Measurements from ENCODE around the gene DYRK2. TPM values are rescaled to one million over a fixed set of nuclear protein-coding genes. Genes with fewer than 3 reads are reported as not detected.

Gene DYRK2
- total RNA-seq, 1 donor from 2014 or later = 53.7 TPM

DNA sequence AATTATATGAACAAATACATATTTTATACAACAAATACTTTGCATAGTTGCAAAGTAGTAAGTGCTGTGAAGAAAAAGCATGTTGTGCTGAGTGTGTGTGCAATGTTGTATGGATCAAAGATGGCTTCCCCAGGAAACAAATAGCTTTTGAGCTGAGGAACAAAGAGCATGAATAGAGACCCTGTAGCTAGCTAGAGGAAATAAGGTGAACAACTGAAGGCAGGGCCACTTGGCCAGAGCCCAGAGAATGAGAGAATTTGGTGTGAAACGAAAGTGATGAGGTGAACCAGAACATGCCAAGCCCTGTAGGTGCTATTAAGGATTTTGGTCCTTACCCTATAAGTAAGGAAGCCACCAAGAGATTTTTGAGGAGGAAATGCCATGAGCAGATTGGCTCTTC is 17.1 kb downstream of the DYRK2 start:
- H3K9me3 Mint-ChIP-seq = no peaks in the 10 kb centered on the region
- H3K27ac Mint-ChIP-seq = no peak overlapping the region
- TF ChIP-seq, protein P1, sequence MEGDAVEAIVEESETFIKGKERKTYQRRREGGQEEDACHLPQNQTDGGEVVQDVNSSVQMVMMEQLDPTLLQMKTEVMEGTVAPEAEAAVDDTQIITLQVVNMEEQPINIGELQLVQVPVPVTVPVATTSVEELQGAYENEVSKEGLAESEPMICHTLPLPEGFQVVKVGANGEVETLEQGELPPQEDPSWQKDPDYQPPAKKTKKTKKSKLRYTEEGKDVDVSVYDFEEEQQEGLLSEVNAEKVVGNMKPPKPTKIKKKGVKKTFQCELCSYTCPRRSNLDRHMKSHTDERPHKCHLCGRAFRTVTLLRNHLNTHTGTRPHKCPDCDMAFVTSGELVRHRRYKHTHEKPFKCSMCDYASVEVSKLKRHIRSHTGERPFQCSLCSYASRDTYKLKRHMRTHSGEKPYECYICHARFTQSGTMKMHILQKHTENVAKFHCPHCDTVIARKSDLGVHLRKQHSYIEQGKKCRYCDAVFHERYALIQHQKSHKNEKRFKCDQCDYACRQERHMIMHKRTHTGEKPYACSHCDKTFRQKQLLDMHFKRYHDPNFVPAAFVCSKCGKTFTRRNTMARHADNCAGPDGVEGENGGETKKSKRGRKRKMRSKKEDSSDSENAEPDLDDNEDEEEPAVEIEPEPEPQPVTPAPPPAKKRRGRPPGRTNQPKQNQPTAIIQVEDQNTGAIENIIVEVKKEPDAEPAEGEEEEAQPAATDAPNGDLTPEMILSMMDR (IDR thresholded peaks at IDR 0.05; ENCODE audit: unreplicated experiment) = no peak
- no peaks in the 10 kb centered on the region for H3K27me3 Mint-ChIP-seq (ENCODE audit: low read depth)
- no peak for DNase-seq (ENCODE audit: low spot score in 2 of 2, unreplicated experiment in 2 of 2)
- peaks cover 40% of the 10 kb centered on the region for H3K4me1 Mint-ChIP-seq
- H3K36me3 Mint-ChIP-seq = peaks cover 10% of the 10 kb centered on the region
- no peak overlapping the region for H3K4me3 Mint-ChIP-seq

DNA sequence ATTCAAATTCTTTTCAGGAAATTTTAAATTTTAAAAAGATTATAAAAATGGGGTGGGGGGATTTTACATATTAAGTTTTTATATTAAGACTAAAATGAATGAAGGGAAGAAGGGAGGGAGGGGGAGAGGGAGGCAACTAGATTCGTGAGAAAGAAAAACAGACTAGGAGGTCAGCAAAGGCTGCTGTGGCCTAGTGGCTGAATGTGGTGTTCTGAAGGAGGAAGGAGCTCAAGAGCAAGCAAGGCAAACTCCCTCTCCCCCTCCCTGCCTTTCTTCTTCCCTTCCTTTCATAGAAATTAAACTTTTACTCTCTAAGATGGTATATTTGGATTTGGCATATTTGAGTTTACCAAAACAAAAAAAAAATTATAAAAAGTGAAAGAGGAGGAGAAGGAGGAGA is 18.1 kb downstream of the DYRK2 start:
- DNase-seq (ENCODE audit: low spot score in 2 of 2, unreplicated experiment in 2 of 2) = no peak
- Mint-ChIP-seq H3K36me3 (peaks cover 4% of the 10 kb centered on the region), H3K4me3 (no peak overlapping the region), H3K27me3 (ENCODE audit: low read depth) (no peaks in the 10 kb centered on the region), H3K9me3 (no peaks in the 10 kb centered on the region), H3K27ac (no peak overlapping the region), H3K4me1 (peaks cover 40% of the 10 kb centered on the region)
- TF ChIP-seq, protein P1 (IDR thresholded peaks at IDR 0.05; ENCODE audit: unreplicated experiment) = no peak

DNA sequence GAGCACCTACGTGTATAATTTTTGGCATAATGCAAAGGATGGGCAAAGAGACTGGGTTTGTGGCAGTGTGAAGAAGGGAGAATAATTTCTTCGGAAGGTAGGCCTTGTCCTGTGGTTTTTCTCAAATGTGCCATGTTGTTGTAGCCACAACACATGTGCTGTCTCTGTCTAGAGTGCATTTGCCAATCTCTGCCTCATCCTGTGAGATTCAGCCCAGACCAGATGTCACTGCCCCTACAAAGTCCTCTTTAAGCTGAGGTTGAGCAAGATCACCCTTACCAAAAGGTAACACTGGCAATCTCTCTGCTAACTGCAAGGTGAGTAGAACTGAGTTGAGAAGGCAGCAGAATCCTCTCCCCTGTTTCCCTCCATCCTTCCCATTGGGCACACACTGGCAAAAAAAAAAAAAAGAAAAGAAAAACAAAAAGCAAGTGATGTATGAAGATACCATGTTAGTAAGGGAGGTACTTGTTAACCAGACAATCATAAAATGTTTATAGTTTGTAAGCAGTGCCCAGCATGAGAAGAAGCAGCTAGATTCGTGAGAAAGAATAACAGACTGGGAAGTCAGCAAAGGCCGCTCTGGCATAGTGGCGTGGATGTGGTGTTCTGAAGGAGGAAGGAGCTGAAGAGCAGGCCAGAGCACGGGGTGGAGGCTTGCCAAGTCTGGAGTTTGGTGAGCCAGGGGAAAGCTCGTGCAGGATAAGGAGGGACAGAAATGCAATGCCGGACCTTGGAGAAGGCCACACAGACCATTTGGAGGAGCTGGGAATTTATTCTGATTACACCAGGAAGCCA is 18.9 kb downstream of the DYRK2 start:
- TF ChIP-seq, protein P1 (IDR thresholded peaks at IDR 0.05; ENCODE audit: unreplicated experiment) = no peak
- peaks cover 9% of the 10 kb centered on the region for H3K36me3 Mint-ChIP-seq
- peaks cover 44% of the 10 kb centered on the region for H3K4me1 Mint-ChIP-seq
- H3K9me3 Mint-ChIP-seq = peaks cover 5% of the 10 kb centered on the region
- H3K27me3 Mint-ChIP-seq (ENCODE audit: low read depth) = no peaks in the 10 kb centered on the region
- no peak overlapping the region for H3K4me3 Mint-ChIP-seq
- DNase-seq (ENCODE audit: low spot score in 2 of 2, unreplicated experiment in 2 of 2) = no peak
- peak overlapping the region; percentile 31 for H3K27ac Mint-ChIP-seq

DNA sequence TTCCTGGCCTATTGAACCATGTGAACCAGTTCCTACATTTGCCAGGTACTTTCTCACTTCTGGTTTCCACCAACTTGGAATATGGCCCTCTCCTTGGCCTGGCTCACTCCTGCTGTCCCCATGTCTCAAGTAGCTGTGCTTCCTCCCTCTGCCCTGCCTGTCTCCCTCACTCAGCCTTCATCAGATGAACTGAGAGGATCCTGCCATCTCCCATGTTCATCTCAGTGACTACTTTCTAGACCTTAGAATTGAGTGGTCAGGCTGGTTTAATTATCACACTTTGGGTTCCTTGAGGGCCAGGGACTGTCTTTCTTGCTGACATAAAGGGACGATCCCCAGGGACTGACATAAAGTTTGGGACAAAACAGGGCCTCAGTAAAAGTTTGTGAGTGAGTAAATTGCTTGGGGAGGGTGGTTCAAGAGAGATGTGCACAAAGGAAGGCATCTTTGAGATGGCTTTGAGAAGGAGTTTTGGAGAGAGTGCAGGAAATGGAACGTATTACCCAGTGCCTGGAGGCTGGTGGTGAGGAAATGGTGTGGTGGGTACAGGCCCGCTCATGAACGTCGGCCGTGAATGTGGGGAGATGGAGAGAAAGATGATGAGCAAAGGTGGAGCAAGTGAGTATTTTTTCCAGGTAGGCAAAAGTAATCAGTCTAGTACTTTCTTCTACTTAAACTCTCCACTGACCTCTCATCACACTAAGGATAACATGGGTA is 20.8 kb downstream of the DYRK2 start:
- peaks cover 22% of the 10 kb centered on the region for H3K9me3 Mint-ChIP-seq
- peaks cover 29% of the 10 kb centered on the region for H3K4me1 Mint-ChIP-seq
- peaks cover 28% of the 10 kb centered on the region for H3K36me3 Mint-ChIP-seq
- no peaks in the 10 kb centered on the region for H3K27me3 Mint-ChIP-seq (ENCODE audit: low read depth)
- no peak for DNase-seq (ENCODE audit: low spot score in 2 of 2, unreplicated experiment in 2 of 2)
- H3K27ac Mint-ChIP-seq = no peak overlapping the region
- no peak overlapping the region for H3K4me3 Mint-ChIP-seq
- TF ChIP-seq, protein P1 (IDR thresholded peaks at IDR 0.05; ENCODE audit: unreplicated experiment) = no peak

DNA sequence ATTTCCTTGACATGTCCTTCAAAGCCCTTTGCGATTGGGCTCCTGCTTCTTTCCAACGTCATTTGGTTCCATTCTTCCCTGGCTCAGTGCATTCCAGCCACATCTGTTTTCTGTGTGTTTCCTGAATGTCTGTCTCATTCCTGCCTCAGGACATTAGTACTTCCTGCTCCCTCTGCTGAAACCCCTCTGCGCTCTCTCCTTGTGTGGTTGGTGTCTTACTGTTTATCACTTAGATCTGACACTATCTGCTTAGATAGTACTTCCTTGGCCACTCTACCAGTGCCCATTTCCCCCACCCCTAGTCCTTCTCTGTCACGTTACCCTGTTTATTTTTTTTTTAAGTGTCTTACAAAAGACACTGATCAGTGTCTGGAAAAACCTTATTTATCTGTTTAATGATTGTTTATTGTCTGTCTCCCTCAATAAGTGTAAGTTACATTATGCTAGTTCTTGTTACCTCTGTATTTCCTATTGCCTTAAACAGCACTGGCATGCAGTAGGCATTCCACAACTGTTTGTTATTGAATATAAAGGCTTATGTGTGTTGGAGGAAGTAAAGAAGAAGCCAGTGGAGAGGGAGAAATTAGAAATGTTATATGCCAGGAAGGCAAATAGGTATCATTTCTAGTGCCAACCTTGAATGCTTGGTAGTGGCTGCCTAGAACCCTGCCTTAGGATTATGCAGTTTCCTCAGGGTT is 21.5 kb downstream of the DYRK2 start:
- H3K4me3 Mint-ChIP-seq = no peak overlapping the region

More for the DNA sequence above, 21.5 kb downstream of the DYRK2 start:
- TF ChIP-seq, protein P1 (IDR thresholded peaks at IDR 0.05; ENCODE audit: unreplicated experiment) = no peak
- peaks cover 33% of the 10 kb centered on the region for H3K36me3 Mint-ChIP-seq
- DNase-seq (ENCODE audit: low spot score in 2 of 2, unreplicated experiment in 2 of 2) = no peak
- H3K9me3 Mint-ChIP-seq = peaks cover 27% of the 10 kb centered on the region
- H3K4me1 Mint-ChIP-seq = peaks cover 29% of the 10 kb centered on the region
- no peaks in the 10 kb centered on the region for H3K27me3 Mint-ChIP-seq (ENCODE audit: low read depth)
- no peak overlapping the region for H3K27ac Mint-ChIP-seq
